Measurements from ENCODE around the gene FBN1.

FBN1 gene

GRCh38 chr15:48647962-48648361, 2.5 kb upstream of the FBN1 start:
- ATAC-seq = peak; percentile 19; the same call in 2 of the 3 replicates
- TF ChIP-seq BACH2 (CRISPR knock-in tag; IDR thresholded peaks at IDR 0.05; ENCODE audit: borderline replicate concordance) = no peak
- TF ChIP-seq ZFP30 (CRISPR knock-in tag; IDR thresholded peaks at IDR 0.05) = no peak
- no peak for TF ChIP-seq RARB (CRISPR knock-in tag; IDR thresholded peaks at IDR 0.05)
- TF ChIP-seq ZNF70 (CRISPR knock-in tag; IDR thresholded peaks at IDR 0.05) = no peak
- TF ChIP-seq CREB5 (CRISPR knock-in tag; IDR thresholded peaks at IDR 0.05; ENCODE audit: low read depth) = no peak
- no peak for TF ChIP-seq TSHZ2 (CRISPR knock-in tag; IDR thresholded peaks at IDR 0.05)
- TF ChIP-seq PATZ1 (CRISPR knock-in tag; IDR thresholded peaks at IDR 0.05; ENCODE audit: borderline replicate concordance) = no peak
- no peak for TF ChIP-seq ARNTL (CRISPR knock-in tag; IDR thresholded peaks at IDR 0.05; ENCODE audit: borderline replicate concordance, low read depth)
- TF ChIP-seq TCF4 (CRISPR knock-in tag; IDR thresholded peaks at IDR 0.05; ENCODE audit: borderline replicate concordance) = no peak
- no peak for TF ChIP-seq ZNF8 (CRISPR knock-in tag; IDR thresholded peaks at IDR 0.05)
- no peak for TF ChIP-seq ZC3H10 (CRISPR knock-in tag; IDR thresholded peaks at IDR 0.05)
- no peak for TF ChIP-seq PPARA (CRISPR knock-in tag; IDR thresholded peaks at IDR 0.05; ENCODE audit: borderline replicate concordance)
- no peak for TF ChIP-seq ZFP3 (CRISPR knock-in tag; IDR thresholded peaks at IDR 0.05)
- no peak for TF ChIP-seq POU6F1 (CRISPR knock-in tag; IDR thresholded peaks at IDR 0.05; ENCODE audit: borderline replicate concordance, low read depth)
- TF ChIP-seq CSDC2 (CRISPR knock-in tag; IDR thresholded peaks at IDR 0.05) = no peak
- TF ChIP-seq ZNF565 (CRISPR knock-in tag; conservative IDR thresholded peaks at IDR 0.05; ENCODE audit: low read depth) = no peak
- no peak for TF ChIP-seq CSRNP3 (CRISPR knock-in tag; IDR thresholded peaks at IDR 0.05)
- no peak for TF ChIP-seq OSR1 (CRISPR knock-in tag; IDR thresholded peaks at IDR 0.05)
- no peak for TF ChIP-seq TOX (CRISPR knock-in tag; IDR thresholded peaks at IDR 0.05; ENCODE audit: borderline replicate concordance)

GRCh38 chr15:48646331-48646730, 822 bp upstream of the FBN1 start:
- no peak; the same call in 2 of the 3 replicates for ATAC-seq
- TF ChIP-seq CREB5 (CRISPR knock-in tag; IDR thresholded peaks at IDR 0.05; ENCODE audit: low read depth) = no peak
- no peak for TF ChIP-seq TOX (CRISPR knock-in tag; IDR thresholded peaks at IDR 0.05; ENCODE audit: borderline replicate concordance)
- TF ChIP-seq ZNF8 (CRISPR knock-in tag; IDR thresholded peaks at IDR 0.05) = no peak
- no peak for TF ChIP-seq ZNF565 (CRISPR knock-in tag; conservative IDR thresholded peaks at IDR 0.05; ENCODE audit: low read depth)
- no peak for TF ChIP-seq ESRRG (CRISPR knock-in tag; IDR thresholded peaks at IDR 0.05)
- TF ChIP-seq BACH2 (CRISPR knock-in tag; IDR thresholded peaks at IDR 0.05; ENCODE audit: borderline replicate concordance) = no peak
- no peak for TF ChIP-seq RARB (CRISPR knock-in tag; IDR thresholded peaks at IDR 0.05)
- TF ChIP-seq ZC3H10 (CRISPR knock-in tag; IDR thresholded peaks at IDR 0.05) = no peak
- TF ChIP-seq ISL1 (CRISPR knock-in tag; IDR thresholded peaks at IDR 0.05) = no peak
- no peak for TF ChIP-seq ZNF70 (CRISPR knock-in tag; IDR thresholded peaks at IDR 0.05)
- TF ChIP-seq CSRNP3 (CRISPR knock-in tag; IDR thresholded peaks at IDR 0.05) = no peak
- TF ChIP-seq SNAI2 (CRISPR knock-in tag; IDR thresholded peaks at IDR 0.05) = no peak
- TF ChIP-seq CSDC2 (CRISPR knock-in tag; IDR thresholded peaks at IDR 0.05) = no peak
- TF ChIP-seq GLIS3 (CRISPR knock-in tag; IDR thresholded peaks at IDR 0.05) = no peak
- TF ChIP-seq TSHZ2 (CRISPR knock-in tag; IDR thresholded peaks at IDR 0.05) = no peak
- TF ChIP-seq PPARA (CRISPR knock-in tag; IDR thresholded peaks at IDR 0.05; ENCODE audit: borderline replicate concordance) = no peak
